DMS 273 (cell line): Measurements from ENCODE around the gene GET3.

ENCODE experiments used
- DNase-seq: peaks from one replicate; lab custom pipeline; 2025; ENCODE audit not compliant: unreplicated experiment; lab: John Stamatoyannopoulos, UW

Gene GET3

DNA sequence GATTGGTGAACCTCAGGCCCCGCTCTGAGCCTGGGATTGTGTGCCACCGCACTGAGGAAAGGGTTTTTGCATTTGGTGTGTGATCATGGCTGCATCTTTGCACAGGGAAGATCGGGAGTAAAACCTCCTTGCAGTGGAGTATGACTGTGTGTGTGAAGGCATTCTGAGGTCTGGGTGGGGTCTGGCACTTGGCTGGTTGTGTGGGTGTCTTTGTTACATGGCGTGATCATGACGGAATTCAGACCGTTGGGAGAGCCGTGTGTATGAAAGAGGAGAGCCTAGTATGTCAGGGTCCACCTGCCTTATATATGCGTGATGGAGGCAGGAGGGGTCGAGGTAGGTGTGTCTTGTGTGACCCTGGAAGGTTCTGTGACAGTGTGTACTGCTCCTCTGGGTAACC is 13.6 kb downstream of the GET3 start:
- no peak for DNase-seq

- no peak for DNase-seq
These were observed 14.3 kb downstream of the GET3 start, which contains the start of gene BEST2 for GRCh38 chr19:12751635-12752034. Gene BEST2, plus strand, starts transcription at chr19:12751791. Its CDS starts 802 bp downstream, at chr19:12752593.

DNA sequence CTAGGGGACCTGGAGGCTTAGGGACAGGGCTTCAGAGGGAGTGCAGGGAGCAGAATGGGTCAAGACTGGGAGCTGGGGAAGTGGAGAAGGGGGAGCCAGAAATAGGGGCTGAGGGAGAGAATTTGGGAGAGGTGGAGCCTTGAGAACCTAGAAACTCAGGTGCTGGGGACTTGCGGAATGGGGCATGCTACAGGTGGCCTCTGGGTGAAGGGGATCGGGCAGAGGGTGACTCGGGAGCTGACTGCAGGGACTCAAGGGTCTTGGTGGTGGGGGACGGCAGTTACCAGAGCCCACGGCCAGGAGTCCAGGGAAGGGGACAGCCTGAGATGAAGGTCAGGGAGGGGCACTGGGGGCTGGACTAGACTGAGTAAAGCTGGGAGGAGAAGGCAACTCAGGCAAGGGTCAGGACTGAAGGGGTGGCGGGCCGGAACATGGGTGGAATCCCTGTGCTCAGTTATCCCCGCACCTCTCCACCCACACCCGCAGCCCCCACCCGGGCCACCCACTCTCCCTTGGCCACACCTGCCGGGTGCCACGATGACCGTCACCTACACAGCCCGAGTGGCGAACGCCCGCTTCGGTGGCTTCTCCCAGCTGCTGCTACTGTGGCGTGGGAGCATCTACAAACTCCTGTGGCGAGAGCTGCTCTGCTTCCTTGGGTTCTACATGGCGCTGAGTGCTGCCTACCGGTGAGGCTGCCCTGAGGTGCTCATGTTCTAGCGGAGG is 14.9 kb downstream of the GET3 start:
- DNase-seq, result no peak

GRCh38 chr19:12754465-12755196 is 17.3 kb downstream of the GET3 start:
- DNase-seq, result no peak

DNA sequence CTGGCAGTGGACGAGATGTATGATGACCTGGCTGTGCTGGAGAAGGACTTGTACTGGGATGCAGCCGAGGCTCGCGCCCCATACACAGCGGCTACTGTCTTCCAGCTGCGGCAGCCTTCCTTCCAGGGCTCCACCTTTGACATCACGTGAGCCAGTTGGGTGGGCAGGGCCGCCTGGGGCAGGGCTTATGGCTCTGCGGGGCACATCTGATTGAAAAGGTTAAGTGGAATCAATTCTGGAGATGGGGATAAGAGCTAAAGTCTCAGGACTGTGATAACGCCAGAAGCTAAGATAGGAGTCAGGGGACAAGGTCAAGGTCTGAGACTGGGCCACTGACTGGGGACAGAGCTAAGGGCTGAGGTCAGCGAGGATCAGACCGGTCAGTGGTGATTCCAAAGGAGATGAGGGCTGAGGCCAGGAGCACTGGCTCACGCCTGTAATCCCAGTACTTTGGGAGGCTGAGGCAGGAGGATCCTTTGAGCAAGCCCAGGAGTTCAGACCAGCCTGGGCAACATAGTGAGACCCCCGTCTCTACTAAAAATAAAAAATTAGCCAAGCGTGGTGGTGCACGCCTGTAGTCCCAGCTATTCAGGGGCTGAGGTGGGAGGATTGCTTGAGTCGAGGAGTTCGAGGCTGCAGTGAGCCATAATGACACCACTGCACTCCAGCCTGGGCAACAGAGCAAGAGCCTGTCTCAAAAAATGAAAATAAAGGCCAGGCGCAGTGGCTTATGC is 19.0 kb downstream of the GET3 start:
- DNase-seq, result no peak

DNA sequence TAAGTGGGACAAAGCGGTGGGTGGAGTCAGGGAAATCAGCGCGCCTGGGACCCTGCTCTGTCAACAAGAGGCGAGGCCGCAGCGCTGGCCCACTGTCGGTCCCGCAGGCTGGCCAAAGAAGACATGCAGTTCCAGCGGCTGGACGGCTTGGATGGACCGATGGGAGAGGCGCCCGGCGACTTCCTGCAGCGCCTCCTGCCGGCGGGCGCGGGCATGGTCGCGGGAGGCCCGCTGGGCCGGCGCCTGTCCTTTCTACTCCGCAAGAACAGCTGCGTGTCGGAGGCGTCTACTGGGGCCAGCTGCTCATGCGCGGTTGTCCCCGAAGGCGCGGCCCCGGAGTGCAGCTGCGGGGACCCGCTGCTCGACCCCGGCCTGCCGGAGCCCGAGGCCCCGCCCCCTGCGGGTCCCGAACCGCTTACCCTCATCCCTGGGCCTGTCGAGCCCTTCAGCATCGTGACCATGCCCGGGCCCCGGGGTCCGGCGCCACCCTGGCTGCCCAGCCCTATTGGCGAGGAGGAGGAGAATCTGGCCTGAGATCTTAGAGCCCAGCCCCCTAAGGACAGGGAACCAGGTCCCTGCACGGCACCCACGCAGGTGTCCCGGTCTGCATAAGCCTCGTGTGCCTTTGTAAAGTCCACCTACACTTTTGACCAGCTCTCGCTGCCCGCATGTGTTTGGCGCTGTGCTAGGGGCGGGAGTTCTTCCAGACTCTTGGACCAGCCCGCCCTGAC is 20.4 kb downstream of the GET3 start:
- DNase-seq, result peak; percentile 91

DNA sequence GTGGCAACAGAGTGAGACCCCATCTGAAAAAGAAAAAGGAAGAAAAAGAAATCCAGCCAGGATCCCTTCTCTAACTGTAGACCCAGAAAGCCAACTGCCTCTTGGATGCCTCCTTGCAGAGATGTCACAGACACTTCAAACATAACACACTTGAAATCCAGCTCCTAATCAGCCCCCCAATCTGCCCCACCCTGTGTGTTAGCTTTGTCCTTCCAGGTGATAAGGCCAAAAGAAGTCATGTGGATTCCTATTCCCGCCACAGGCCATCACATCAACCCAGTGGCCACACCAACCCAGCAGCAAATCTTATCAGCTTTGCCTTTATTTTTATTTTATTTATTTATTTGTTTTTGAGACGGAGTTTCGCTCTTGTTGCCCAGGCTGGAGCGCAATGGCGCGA is 22.4 kb downstream of the GET3 start:
- DNase-seq, result no peak

GRCh38 chr19:12763100-12763499 is 25.8 kb downstream of the GET3 start:
- no peak for DNase-seq

DNA sequence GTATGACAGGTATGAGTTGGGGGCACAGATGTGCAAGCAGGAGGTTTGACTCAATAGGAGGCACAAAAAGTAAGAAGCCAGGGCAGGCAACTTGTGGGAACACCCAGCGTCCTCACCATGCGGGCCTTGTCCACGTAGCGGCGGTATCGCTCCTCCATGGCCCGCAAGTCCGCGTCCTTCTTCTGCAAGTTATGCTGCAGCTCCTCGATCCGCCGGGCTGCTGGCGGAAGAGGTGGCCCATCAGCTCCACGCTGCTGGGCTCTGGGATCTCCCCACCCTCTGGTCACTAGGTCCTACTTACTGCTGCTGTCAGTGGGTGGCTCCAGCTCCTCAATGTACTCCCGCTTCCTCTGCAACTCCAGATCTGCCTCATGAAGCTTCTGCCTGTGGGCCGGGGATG is 27.4 kb downstream of the GET3 start:
- no peak for DNase-seq

GRCh38 chr19:12766051-12766521 is 28.8 kb downstream of the GET3 start:
- peak; percentile 79 for DNase-seq

GRCh38 chr19:12767150-12767549 is 29.9 kb downstream of the GET3 start:
- DNase-seq, result no peak

- no peak for DNase-seq
These were observed 30.4 kb downstream of the GET3 start for GRCh38 chr19:12767666-12768065.

DNA sequence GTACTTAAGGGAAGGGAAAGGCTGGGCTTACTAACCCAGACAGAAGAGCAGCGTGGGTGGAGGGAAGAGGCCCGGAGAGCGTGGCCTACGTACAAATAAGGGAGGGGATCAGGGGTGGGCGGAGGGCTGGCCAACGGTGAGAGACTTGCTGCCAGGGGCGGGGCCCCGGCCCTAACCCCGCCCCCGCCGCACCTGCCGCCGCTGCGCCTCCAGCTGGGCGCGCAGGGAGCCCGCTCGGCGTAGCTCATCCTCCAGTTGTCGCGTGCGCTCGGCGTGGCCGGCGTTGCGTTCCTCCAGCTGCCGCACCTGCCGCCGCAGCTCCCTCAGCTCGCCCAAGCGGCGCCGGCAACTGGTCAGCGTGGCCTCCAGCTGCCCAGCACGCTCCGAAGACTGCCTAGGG is 32.4 kb downstream of the GET3 start:
- DNase-seq, result no peak

DNA sequence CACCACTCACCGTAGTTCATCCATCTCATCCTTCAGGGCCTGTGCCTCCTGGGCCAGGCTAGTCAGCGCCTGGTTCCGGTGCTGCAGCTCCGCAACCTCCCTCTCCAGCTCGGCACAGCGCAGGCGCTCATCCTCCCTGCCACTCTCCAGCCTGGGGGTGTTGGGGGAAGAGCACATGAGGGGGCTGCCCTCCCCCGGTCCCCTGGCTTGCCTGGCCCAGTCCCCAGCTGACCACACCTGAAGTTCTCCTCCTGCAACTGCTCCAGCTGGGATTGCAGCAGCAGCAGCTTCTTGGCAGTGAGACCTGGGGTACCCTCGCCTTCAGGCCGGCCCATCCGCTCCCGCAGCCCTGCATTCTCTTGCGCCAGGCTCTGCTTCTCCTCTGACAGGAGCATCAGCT is 33.6 kb downstream of the GET3 start:
- no peak for DNase-seq

DNA sequence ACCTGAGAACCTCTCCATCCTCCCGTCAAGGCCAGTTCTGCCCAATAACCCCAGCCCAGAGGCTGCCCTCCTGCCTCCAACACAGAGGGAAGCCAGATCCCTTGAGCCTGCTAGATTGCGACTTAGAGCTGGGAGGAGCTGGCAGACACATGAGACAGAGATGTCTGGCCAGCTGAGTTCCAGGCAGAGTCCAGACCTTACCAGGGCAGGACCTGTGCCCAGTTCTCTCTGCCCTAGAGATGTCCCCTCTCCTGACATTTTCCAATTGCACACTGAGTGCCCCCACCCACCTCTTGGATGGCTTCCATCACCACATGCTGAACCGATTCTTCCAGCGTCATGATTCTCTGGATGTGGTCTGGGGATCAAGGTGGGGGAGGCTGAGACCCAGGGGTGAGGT is 35.0 kb downstream of the GET3 start:
- no peak for DNase-seq

- peak; percentile 47 for DNase-seq
These were observed 36.3 kb downstream of the GET3 start for GRCh38 chr19:12773571-12773970.

DNA sequence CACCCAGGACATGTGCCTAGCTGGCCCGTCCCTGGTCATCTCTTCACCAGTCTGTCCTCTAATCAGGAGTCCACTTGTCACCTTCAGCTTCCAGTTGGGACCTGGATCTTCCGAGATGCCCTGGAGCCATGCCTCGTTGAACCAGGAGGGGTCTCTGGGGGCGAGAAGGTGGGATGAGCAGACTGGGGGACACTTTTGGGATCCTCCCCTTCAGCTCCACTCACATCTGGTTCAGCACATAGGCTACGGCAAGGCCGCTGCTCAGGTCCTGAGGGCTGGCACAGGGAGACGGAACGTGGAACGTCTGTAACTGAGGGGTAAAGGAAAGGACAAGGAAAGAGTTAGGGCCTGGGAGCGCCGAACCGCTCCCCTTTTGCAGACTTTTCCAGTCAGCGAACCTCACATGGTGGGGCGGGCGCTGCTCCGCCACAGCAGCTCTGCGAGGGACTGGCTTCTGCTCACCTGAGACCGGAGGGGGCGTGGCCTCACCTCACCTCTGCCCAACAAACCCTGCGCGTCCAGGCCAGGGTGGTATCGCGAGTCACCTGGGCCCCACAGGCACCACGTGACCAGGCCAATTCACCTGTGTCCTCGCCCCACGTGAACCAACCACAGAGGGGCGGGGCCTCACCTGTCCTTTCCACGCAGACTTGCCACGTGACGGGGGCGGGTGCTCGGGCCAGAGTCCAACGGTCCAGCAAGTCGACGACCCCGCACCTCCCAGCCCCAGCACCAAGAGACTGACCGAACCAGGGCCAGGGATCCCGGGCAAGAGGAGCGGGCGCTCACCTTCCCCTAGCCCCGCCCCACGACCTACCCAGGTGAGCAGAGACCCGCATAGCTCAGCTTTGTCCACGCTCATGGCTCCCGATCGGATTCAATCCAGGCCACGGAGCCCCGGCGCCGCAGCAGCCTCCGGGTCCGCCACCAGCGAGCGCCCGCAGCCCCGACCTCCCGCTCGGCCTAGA is 37.6 kb downstream of the GET3 start, which contains the start of gene HOOK2:
HOOK2 (minus strand) TSS at position 965 of the 968 bp plus-strand sequence; CDS start at position 862, 103 bp downstream.
- no peak for DNase-seq

- peak; percentile 96 for DNase-seq
These were observed 40.1 kb downstream of the GET3 start for GRCh38 chr19:12777217-12778016.
